Smooth muscle cell (in vitro differentiated cells): ENCODE data around the gene KCTD19. TPM values are rescaled to one million over a fixed set of nuclear protein-coding genes. Genes with fewer than 3 reads are reported as not detected.

Source experiments
- DNase-seq: peaks from one replicate; lab custom pipeline; 2025; ENCODE audit not compliant: unreplicated experiment; lab: John Stamatoyannopoulos, UW
- H2AFZ ChIP-seq: fragments of 200-600 bp; sonication (generic); 2 replicates; pipeline ENCODE4 v1.6.0; 2016; ENCODE audit warnings: antibody characterized with exemption, low read depth, mild to moderate bottlenecking
- H3F3A ChIP-seq: fragments of 200-600 bp; sonication (generic); 2 replicates; pipeline ENCODE4 v1.6.0; 2017; ENCODE audit warnings: antibody characterized with exemption, low read depth
- H3K27ac ChIP-seq: fragments of 200-600 bp; sonication (generic); 2 replicates; pipeline ENCODE4 v1.5.1; 2016; ENCODE audit warnings: low read depth, mild to moderate bottlenecking
- H3K27me3 ChIP-seq: fragments of 200-600 bp; sonication (generic); 2 replicates; pipeline ENCODE4 v1.6.1; 2016; ENCODE audit warnings: low read depth, mild to moderate bottlenecking
- H3K36me3 ChIP-seq: fragments of 200-600 bp; sonication (generic); 2 replicates; pipeline ENCODE4 v1.5.1; 2016; ENCODE audit warnings: low read depth
- H3K4me1 ChIP-seq: fragments of 200-600 bp; sonication (generic); 2 replicates; pipeline ENCODE4 v1.5.1; 2016; ENCODE audit warnings: low read depth
- H3K4me2 ChIP-seq: fragments of 200-600 bp; sonication (generic); 2 replicates; pipeline ENCODE4 v1.6.0; 2016; ENCODE audit warnings: mild to moderate bottlenecking
- H3K4me3 ChIP-seq: fragments of 200-600 bp; sonication (generic); 2 replicates; pipeline ENCODE4 v1.5.1; 2016; ENCODE audit warnings: mild to moderate bottlenecking
- H3K79me2 ChIP-seq: fragments of 200-600 bp; sonication (generic); 2 replicates; pipeline ENCODE4 v1.6.0; 2016; ENCODE audit warnings: low read depth, mild to moderate bottlenecking
- H3K9ac ChIP-seq: fragments of 200-600 bp; sonication (generic); 2 replicates; pipeline ENCODE4 v1.6.0; 2016; ENCODE audit warnings: low read depth
- H3K9me3 ChIP-seq: fragments of 200-600 bp; sonication (generic); replicated peaks from 2 replicates; pipeline ENCODE4 v1.5.1; 2016; ENCODE audit warnings: low read depth
- H4K20me1 ChIP-seq: fragments of 200-600 bp; sonication (generic); 2 replicates; pipeline ENCODE4 v1.6.0; 2016; ENCODE audit warnings: low read depth
- WGBS: methylation state at CpG from one replicate; pipeline ENCODE4 v1.1.7; 2016; ENCODE audit warnings: low lambda C conversion rate; 5-methylcytosine and 5-hydroxymethylcytosine counted together
- polyA plus RNA-seq: library from polyadenylated mRNA; unstranded; fragments of >200 nt; fragmentation: Nextera tagmentation; extraction: Ambion mirVana; gene quantifications from 2 replicates; pipeline ENCODE4 v1.2.1, GENCODE V29; 2016
- total RNA-seq: library from RNA; depleted of rRNA; stranded (reverse); fragments of >200 nt; gene quantifications from 2 replicates; pipeline ENCODE4 v1.2.3, GENCODE V29; 2014
- TF ChIP-seq, protein P1 (sequence below): fragments of 200-600 bp; sonication (generic); IDR thresholded peaks from 2 replicates; pipeline ENCODE4 v1.5.1; 2017; ENCODE audit warnings: borderline replicate concordance, mild to moderate bottlenecking, antibody characterized with exemption; ENCODE audit not compliant: insufficient read depth, poor library complexity, severe bottlenecking

The KCTD19 gene
- total and polyA plus RNA-seq, 2 experiments from 2014 or later = 0.04 to 0.49 TPM

DNA sequence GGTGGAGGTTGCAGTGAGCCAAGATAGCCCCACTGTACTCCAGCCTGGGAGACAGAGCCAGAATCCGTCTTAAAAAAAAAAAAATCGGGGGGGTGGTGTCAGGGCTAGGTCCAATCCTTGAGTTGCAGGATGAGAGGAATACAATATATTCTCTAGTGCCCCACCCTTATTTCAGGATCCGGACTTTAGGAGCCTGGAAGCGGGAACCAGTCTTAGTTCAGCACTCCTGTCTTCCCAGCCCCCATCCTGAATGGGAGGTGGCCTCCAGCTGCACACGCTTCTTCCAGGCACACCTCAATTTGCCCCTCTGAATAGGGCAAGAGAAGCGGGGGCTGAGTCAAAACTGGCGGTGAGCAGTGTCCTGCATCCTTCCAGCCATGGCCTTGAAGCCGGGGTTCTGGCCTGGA lies 80.9 kb downstream of the KCTD19 start:
- Histone ChIP-seq H3K27ac (peak overlapping the region; percentile 97), H4K20me1 (no peaks in the 10 kb centered on the region), H3K9me3 (no peaks in the 10 kb centered on the region), H3K27me3 (no peaks in the 10 kb centered on the region), H3K4me1 (peaks cover 37% of the 10 kb centered on the region), H3K36me3 (no peaks in the 10 kb centered on the region), H3K4me3 (peak overlapping the region; percentile 71), H3K79me2 (peaks cover 20% of the 10 kb centered on the region), H3K4me2 (peak overlapping the region; percentile 99), H2AFZ (no peak overlapping the region), H3K9ac (peak overlapping the region; percentile 41), H3F3A (peaks cover 55% of the 10 kb centered on the region)
- TF ChIP-seq, protein P1, sequence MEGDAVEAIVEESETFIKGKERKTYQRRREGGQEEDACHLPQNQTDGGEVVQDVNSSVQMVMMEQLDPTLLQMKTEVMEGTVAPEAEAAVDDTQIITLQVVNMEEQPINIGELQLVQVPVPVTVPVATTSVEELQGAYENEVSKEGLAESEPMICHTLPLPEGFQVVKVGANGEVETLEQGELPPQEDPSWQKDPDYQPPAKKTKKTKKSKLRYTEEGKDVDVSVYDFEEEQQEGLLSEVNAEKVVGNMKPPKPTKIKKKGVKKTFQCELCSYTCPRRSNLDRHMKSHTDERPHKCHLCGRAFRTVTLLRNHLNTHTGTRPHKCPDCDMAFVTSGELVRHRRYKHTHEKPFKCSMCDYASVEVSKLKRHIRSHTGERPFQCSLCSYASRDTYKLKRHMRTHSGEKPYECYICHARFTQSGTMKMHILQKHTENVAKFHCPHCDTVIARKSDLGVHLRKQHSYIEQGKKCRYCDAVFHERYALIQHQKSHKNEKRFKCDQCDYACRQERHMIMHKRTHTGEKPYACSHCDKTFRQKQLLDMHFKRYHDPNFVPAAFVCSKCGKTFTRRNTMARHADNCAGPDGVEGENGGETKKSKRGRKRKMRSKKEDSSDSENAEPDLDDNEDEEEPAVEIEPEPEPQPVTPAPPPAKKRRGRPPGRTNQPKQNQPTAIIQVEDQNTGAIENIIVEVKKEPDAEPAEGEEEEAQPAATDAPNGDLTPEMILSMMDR = no peak
- no peak for DNase-seq
- 13% methylated on average over 8 of the region's 8 CpGs for WGBS

- no peak for DNase-seq
- Histone ChIP-seq H3K27me3 (no peaks in the 10 kb centered on the region), H2AFZ (no peak overlapping the region), H4K20me1 (no peaks in the 10 kb centered on the region), H3K36me3 (no peaks in the 10 kb centered on the region), H3K9ac (peak overlapping the region; percentile 64), H3F3A (peaks cover 60% of the 10 kb centered on the region), H3K27ac (peak overlapping the region; percentile 97), H3K4me1 (peaks cover 39% of the 10 kb centered on the region), H3K4me3 (peak overlapping the region; percentile 71), H3K4me2 (peak overlapping the region; percentile 99), H3K79me2 (peaks cover 20% of the 10 kb centered on the region), H3K9me3 (no peaks in the 10 kb centered on the region)
- TF ChIP-seq, protein P1 = no peak
- 78% methylated on average over 4 of the region's 4 CpGs for WGBS
Observed at GRCh38 chr16:67245186-67245585, 81.4 kb downstream of the KCTD19 start.

DNA sequence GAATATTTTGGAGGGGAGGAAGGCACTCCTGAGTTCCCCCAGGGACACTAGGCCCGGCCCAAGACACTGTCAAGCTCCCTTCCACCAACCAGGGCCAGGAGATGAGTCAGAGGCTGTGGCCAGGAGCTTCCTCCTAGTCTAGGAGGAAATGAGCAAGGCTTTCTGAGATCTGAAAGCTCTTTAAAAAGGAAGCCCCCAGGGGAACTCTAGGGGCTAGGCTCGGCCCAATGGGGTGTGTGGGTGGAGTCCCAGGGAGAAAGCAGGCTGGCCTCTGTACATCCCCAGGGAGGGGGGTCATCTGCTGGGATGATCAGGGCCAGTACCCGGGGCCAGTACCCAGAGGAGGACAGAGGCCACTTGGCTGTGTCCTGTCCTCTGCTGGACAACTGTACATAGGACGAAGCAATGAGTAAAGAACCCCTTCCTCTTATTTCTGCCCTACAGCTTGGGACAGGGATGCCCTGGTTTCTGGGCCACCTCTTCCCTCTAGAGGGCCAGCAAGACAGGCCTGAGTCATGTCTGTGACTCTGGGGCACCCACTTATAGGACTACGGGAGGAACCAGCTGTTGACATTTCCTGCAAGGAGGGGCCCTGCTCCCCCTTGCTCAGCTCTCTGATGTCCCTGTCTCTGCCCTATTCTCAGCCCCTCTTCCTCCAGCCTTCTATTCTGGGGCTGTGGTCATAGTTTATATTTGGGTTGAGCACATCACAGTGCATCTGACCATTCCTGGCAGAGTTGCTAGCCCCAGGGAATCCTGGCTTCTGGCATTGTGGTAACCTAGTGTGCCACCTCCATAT lies 82.0 kb downstream of the KCTD19 start:
- Histone ChIP-seq H3F3A (peaks cover 66% of the 10 kb centered on the region), H3K9me3 (no peaks in the 10 kb centered on the region)

More for the DNA sequence above, 82.0 kb downstream of the KCTD19 start:
- 11% methylated on average over 5 of the region's 5 CpGs for WGBS
- peak; percentile 35 for DNase-seq
- Histone ChIP-seq H3K4me1 (peaks cover 39% of the 10 kb centered on the region), H3K27ac (peak overlapping the region; percentile 97), H2AFZ (no peak overlapping the region), H3K9ac (peak overlapping the region; percentile 79), H3K4me2 (peak overlapping the region; percentile 99), H4K20me1 (no peaks in the 10 kb centered on the region), H3K79me2 (peaks cover 20% of the 10 kb centered on the region), H3K36me3 (no peaks in the 10 kb centered on the region), H3K27me3 (no peaks in the 10 kb centered on the region), H3K4me3 (no peak overlapping the region)
- TF ChIP-seq, protein P1 = no peak
